ENCODE measurements around the gene SCN10A. TPM values are rescaled to one million over a fixed set of nuclear protein-coding genes. Genes with fewer than 3 reads are reported as not detected.

The SCN10A gene
- total and polyA plus RNA-seq, 2 experiments from 2014 or later, result not detected

DNA sequence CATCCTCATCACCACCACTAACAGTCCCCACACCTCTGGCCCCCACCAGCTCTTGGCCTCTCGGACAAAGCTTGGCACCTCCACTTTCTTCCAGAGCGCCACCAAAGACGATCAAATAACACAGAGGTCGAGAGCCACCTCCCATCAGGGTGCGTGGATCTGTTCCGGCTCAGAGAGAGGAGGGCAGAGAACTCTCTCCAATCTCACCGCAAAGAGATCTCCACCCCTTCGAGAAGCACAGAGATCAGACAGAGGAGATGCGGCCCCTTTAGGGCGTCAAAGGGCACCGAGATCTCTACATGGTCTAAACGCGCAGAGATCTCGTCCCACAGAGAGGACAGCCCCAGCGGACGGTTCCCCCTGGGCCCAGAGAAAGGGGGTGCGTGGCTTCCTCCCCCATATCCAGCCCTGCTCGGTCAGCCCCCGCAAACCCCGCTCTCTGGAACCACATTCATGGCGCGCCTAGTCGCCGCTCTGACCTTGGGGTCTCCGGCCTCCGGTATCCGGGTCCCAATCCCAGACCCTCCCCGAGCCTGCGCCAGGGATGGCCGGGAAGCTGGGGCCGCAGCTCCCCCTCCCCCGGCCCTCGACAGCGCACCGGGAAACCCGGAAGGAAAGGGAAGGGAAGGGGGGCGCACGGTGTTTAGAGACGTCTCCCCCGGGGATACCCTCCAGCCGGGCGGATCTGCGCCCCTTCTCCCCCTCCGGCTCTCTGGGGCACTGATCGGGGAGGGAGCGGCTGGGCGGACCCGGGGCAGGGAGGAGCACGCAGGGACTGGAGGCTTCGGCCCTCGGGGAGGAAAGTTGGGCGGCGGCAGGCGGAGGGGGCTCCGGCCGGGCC lies 167.1 kb downstream of the SCN10A start:
- WGBS, 2 experiments (ENCODE audit: low coverage in 1 of 2, low lambda C conversion rate in 2 of 2, missing lambda C conversion rate in 2 of 2), result 9 to 14% methylated on average over 31 to 55 of the region's 56 CpGs
- no peak for DNase-seq
- peak overlapping the region; percentile 55 for H3K4me3 ChIP-seq
- peak overlapping the region; percentile 54 for H3K4me2 ChIP-seq (ENCODE audit: unreplicated experiment)
- peaks cover 57% of the 10 kb centered on the region for H3K27me3 ChIP-seq (replicated peaks; ENCODE audit: insufficient read depth)
- H3F3A ChIP-seq (ENCODE audit: insufficient read depth), result no peaks in the 10 kb centered on the region
- H3K79me2 ChIP-seq (ENCODE audit: insufficient read depth), result no peaks in the 10 kb centered on the region
- H2AFZ ChIP-seq, result peak overlapping the region; percentile 56
- H3K9ac ChIP-seq, result no peak overlapping the region
- TF ChIP-seq EZH2 (IDR thresholded peaks at IDR 0.05; ENCODE audit: insufficient read depth, poor library complexity, severe bottlenecking), result peak; percentile 77
- TF ChIP-seq EZH2phosphoT487 (IDR thresholded peaks at IDR 0.05; ENCODE audit: insufficient read depth, low read depth), result no peak
- no peaks in the 10 kb centered on the region for H4K20me1 ChIP-seq (ENCODE audit: insufficient read depth)
- H3K36me3 ChIP-seq (ENCODE audit: low read depth), result no peaks in the 10 kb centered on the region
- H3K4me1 ChIP-seq (ENCODE audit: insufficient read depth), result no peaks in the 10 kb centered on the region
- in situ Hi-C loops (cut with MboI), result no loop called here
- no peaks in the 10 kb centered on the region for H3K9me3 ChIP-seq (ENCODE audit: low read depth)
- no peaks in the 10 kb centered on the region for H3K9me2 ChIP-seq (ENCODE audit: insufficient read depth)
- H3K27ac ChIP-seq, result no peak overlapping the region

- peaks cover 54% of the 10 kb centered on the region for H3K27me3 ChIP-seq (replicated peaks; ENCODE audit: insufficient read depth)
- no peak overlapping the region for H3K4me2 ChIP-seq (ENCODE audit: unreplicated experiment)
Observed at GRCh38 chr3:38648024-38648658, 167.9 kb downstream of the SCN10A start.

DNA sequence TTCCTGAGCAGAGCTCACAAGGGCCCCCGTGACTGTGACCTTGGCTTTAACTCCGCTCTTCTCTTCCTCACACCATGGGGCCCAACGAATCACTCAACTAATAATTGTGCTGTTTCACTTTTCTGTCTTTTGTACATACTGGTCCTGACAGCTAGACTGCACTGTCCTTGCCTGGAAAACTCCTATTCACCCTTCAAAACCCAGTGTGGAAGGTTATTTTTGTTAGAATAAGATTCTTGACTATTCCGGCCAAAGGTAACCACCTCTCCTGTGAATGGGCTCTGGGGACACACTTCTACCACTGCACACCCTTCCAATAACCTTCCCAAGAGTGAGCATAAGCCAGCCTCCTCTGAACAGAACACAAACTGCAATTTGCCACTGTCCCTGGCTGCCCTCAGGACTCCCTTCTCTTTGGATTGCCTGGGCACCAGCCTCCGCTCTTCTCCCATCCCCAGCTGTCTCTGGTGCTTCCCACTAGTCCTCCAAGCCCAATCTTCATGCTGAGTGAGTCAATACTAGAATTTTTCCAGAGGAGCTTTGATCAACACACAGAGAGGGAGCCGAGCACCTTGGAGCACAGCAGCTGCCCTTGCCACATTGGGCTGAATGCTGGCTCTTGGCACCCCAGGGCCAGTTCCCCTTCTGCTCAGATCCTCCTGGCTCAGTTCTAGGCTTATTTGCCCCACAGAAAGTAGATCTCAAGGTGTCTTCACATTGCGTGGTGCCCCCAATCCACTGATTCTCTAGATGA lies 168.6 kb downstream of the SCN10A start:
- H3K9ac ChIP-seq, result no peak overlapping the region
- no peaks in the 10 kb centered on the region for H4K20me1 ChIP-seq (ENCODE audit: insufficient read depth)
- in situ Hi-C loops (cut with MboI), result no loop called here
- no peaks in the 10 kb centered on the region for H3K36me3 ChIP-seq (ENCODE audit: low read depth)
- H2AFZ ChIP-seq, result no peak overlapping the region
- no peaks in the 10 kb centered on the region for H3F3A ChIP-seq (ENCODE audit: insufficient read depth)
- no peaks in the 10 kb centered on the region for H3K9me2 ChIP-seq (ENCODE audit: insufficient read depth)
- H3K4me1 ChIP-seq (ENCODE audit: insufficient read depth), result no peaks in the 10 kb centered on the region
- H3K9me3 ChIP-seq (ENCODE audit: low read depth), result no peaks in the 10 kb centered on the region
- no peak overlapping the region for H3K27ac ChIP-seq
- WGBS, 2 experiments (ENCODE audit: low coverage in 1 of 2, low lambda C conversion rate in 2 of 2, missing lambda C conversion rate in 2 of 2), result 83% methylated on average over 7 of the region's 7 CpGs
- no peaks in the 10 kb centered on the region for H3K79me2 ChIP-seq (ENCODE audit: insufficient read depth)
- H3K4me2 ChIP-seq (ENCODE audit: unreplicated experiment), result no peak overlapping the region
- no peak for TF ChIP-seq EZH2 (IDR thresholded peaks at IDR 0.05; ENCODE audit: insufficient read depth, poor library complexity, severe bottlenecking)
- no peak for TF ChIP-seq EZH2phosphoT487 (IDR thresholded peaks at IDR 0.05; ENCODE audit: insufficient read depth, low read depth)
- H3K4me3 ChIP-seq, result no peak overlapping the region
- peaks cover 48% of the 10 kb centered on the region for H3K27me3 ChIP-seq (replicated peaks; ENCODE audit: insufficient read depth)
- DNase-seq, result no peak

More at GRCh38 chr3:38648024-38648658, 167.9 kb downstream of the SCN10A start:
- in situ Hi-C loops (cut with MboI), result no loop called here
- Histone ChIP-seq H4K20me1 (ENCODE audit: insufficient read depth) (no peaks in the 10 kb centered on the region), H3F3A (ENCODE audit: insufficient read depth) (no peaks in the 10 kb centered on the region), H3K9ac (no peak overlapping the region), H3K4me3 (no peak overlapping the region), H3K4me1 (ENCODE audit: insufficient read depth) (no peaks in the 10 kb centered on the region), H3K79me2 (ENCODE audit: insufficient read depth) (no peaks in the 10 kb centered on the region), H3K27ac (no peak overlapping the region), H3K9me2 (ENCODE audit: insufficient read depth) (no peaks in the 10 kb centered on the region), H3K36me3 (ENCODE audit: low read depth) (no peaks in the 10 kb centered on the region), H2AFZ (no peak overlapping the region), H3K9me3 (ENCODE audit: low read depth) (no peaks in the 10 kb centered on the region)
- WGBS, 2 experiments (ENCODE audit: low coverage in 1 of 2, low lambda C conversion rate in 2 of 2, missing lambda C conversion rate in 2 of 2), result 83 to 89% methylated on average over 7 of the region's 7 CpGs
- DNase-seq, result no peak
- TF ChIP-seq EZH2phosphoT487 (IDR thresholded peaks at IDR 0.05; ENCODE audit: insufficient read depth, low read depth) (no peak), EZH2 (IDR thresholded peaks at IDR 0.05; ENCODE audit: insufficient read depth, poor library complexity, severe bottlenecking) (no peak)

Other genes starting within 250 kb of the SCN10A start
- gene SCN5A, start 166.5 kb downstream of the SCN10A start, total RNA-seq (2014; rRNA removed; shearing (Covaris generic)), result 0.13 TPM in 1 of 2 replicates, not detected in the other
- gene SCN5A, start 166.5 kb downstream of the SCN10A start, polyA plus RNA-seq (2016; fragmentation: Nextera tagmentation; extraction: Ambion mirVana), result not detected in 2 replicates
- not detected in 2 replicates for gene SCN11A, start 235.7 kb upstream of the SCN10A start, total RNA-seq (2014; rRNA removed; shearing (Covaris generic))
- gene SCN11A, start 235.7 kb upstream of the SCN10A start, polyA plus RNA-seq (2016; fragmentation: Nextera tagmentation; extraction: Ambion mirVana), result not detected in 2 replicates
- 25.7 and 30.5 TPM in 2 replicates for gene WDR48, start 235.8 kb upstream of the SCN10A start, total RNA-seq (2014; rRNA removed; shearing (Covaris generic))
- 28.9 and 29.7 TPM in 2 replicates for gene WDR48, start 235.8 kb upstream of the SCN10A start, polyA plus RNA-seq (2016; fragmentation: Nextera tagmentation; extraction: Ambion mirVana)